Fibroblast of upper back skin (primary cell): ENCODE results near the gene OR52E8.

ENCODE experiments used
- DNase-seq: peaks from one replicate; pipeline ENCODE4 v3.0.0-alpha.2; 2013

OR52E8 gene

GRCh38 chr11:5807580-5807979 is 49.9 kb downstream of the OR52E8 start:
- no peak for DNase-seq
